Stimulated activated CD8-positive, alpha-beta memory T cell treated with anti-CD3 and anti-CD28 coated beads, Interleukin-4, amount 100 ng/mL, for 24 hours (primary cell): ENCODE results near the gene USF1.
A peak's percentile ranks its signal among the peaks of the same experiment; 100 is the strongest.
"Not testable (repeated sequence)": the region's sequence is repeated elsewhere in the genome, so short reads cannot be mapped to it uniquely, and the experiment has no call there.

Experiments
- DNase-seq: peaks from one replicate; pipeline ENCODE4 v3.0.0-alpha.2; 2020; ENCODE audit warnings: low read depth

USF1 gene

GRCh38 chr1:161019751-161020495 lies 25.9 kb downstream of the USF1 start:
- DNase-seq = no peak

- not testable (repeated sequence) for DNase-seq
Measured at GRCh38 chr1:161019111-161019660, 26.6 kb downstream of the USF1 start.

GRCh38 chr1:161018631-161018930 lies 27.2 kb downstream of the USF1 start:
- no peak for DNase-seq

GRCh38 chr1:161017756-161018630 lies 27.8 kb downstream of the USF1 start:
- no peak for DNase-seq

- DNase-seq = not testable (repeated sequence)
Measured at GRCh38 chr1:161017181-161017580, 28.6 kb downstream of the USF1 start.

- not testable (repeated sequence) for DNase-seq
Measured at GRCh38 chr1:161016683-161017082, 29.1 kb downstream of the USF1 start.

- DNase-seq = peak; percentile 50
Measured at GRCh38 chr1:161013488-161014230, 32.1 kb downstream of the USF1 start.

- DNase-seq = no peak
Measured at GRCh38 chr1:161013131-161013487, 32.7 kb downstream of the USF1 start.

- no peak for DNase-seq
Measured at GRCh38 chr1:161012420-161012819, 33.4 kb downstream of the USF1 start.

- DNase-seq = no peak
Measured at GRCh38 chr1:161009602-161010211, 36.1 kb downstream of the USF1 start.

GRCh38 chr1:161008869-161009510 lies 36.8 kb downstream of the USF1 start:
- DNase-seq = no peak

- DNase-seq = no peak
Measured at GRCh38 chr1:161007369-161007768, 38.4 kb downstream of the USF1 start.

GRCh38 chr1:161006563-161006962 lies 39.2 kb downstream of the USF1 start:
- DNase-seq = no peak

GRCh38 chr1:161001525-161001924 lies 44.3 kb downstream of the USF1 start:
- no peak for DNase-seq

- DNase-seq = no peak
Measured at GRCh38 chr1:161000736-161001480, 44.9 kb downstream of the USF1 start.

- no peak for DNase-seq
Measured at GRCh38 chr1:160999376-160999775, 46.4 kb downstream of the USF1 start.

GRCh38 chr1:160997323-160998038 lies 48.3 kb downstream of the USF1 start:
- DNase-seq = no peak

GRCh38 chr1:160996178-160996577 lies 49.6 kb downstream of the USF1 start:
- no peak for DNase-seq

- no peak for DNase-seq
Measured at GRCh38 chr1:160993544-160994193, 52.1 kb downstream of the USF1 start.

- DNase-seq = not testable (repeated sequence)
Measured at GRCh38 chr1:160992036-160992435, 53.7 kb downstream of the USF1 start.
